Astrocyte of the cerebellum (primary cell): ENCODE data around the gene SMOC1.

Experiments used
- DNase-seq: peaks from one replicate; pipeline ENCODE4 v3.0.0-alpha.2; 2011; ENCODE audit warnings: low read depth
- H3K4me3 ChIP-seq: 2 replicates; pipeline ENCODE4 v1.5.1; 2011; ENCODE audit warnings: mild to moderate bottlenecking, low read depth, low read length, moderate library complexity
- CTCF ChIP-seq: IDR thresholded peaks from 2 replicates; pipeline ENCODE4 v1.5.1; 2012; ENCODE audit warnings: low read length, low read depth, moderate library complexity, mild to moderate bottlenecking; ENCODE audit errors: missing control alignments
- in situ Hi-C: cut with HindIII; loops from 2 replicates; pipeline ENCODE4 v1.10.0; 2017; ENCODE audit warnings: low sequenced_read_pairs

Gene SMOC1

GRCh38 chr14:69955855-69956845, 76.9 kb downstream of the SMOC1 start:
- in situ Hi-C loops, result no loop called here
- no peak for TF ChIP-seq CTCF
- no peak overlapping the region for H3K4me3 ChIP-seq
- no peak for DNase-seq

DNA sequence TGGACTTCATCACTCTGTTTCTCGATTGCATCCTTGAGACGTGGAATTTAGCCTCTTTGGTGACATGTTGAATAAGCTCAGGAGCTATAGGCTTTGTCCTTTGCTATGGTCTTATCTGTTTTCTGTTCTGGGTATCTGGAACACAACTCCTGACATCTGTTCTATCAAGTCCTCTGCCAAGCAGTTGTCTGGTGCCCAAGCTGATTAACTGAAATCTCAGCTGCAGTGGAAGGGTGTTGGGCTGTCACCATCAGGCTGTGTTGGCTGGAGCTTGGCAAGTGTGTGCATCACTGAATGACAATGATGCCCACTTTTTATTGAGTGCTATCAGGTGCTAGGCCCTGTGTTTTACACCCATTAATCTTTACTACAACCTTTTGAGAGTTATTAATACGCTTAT, 77.8 kb downstream of the SMOC1 start:
- no peak for TF ChIP-seq CTCF
- in situ Hi-C loops, result no loop called here
- no peak overlapping the region for H3K4me3 ChIP-seq
- DNase-seq, result no peak

GRCh38 chr14:69957986-69958385, 78.8 kb downstream of the SMOC1 start:
- in situ Hi-C loops, result no loop called here
- no peak overlapping the region for H3K4me3 ChIP-seq
- no peak for DNase-seq
- no peak for TF ChIP-seq CTCF

DNA sequence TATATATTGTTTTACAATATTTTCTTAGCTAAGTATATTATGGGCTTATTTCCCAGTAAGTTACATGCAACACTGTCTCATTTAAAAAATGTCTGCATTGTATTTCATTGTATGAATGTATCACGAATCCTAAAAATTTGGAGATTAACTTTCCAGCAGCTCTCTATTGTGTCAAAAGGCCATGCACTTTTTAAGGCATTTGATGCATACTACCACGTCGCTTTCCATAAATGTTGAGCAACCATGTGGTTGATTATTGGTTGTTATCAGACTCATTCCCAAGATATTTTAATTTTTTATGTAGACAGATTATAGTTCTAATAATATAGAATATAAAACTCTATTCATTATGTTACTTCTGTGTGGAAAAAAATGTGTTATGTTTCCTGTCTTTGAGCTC, 79.9 kb downstream of the SMOC1 start:
- DNase-seq, result no peak
- in situ Hi-C loops, result no loop called here
- TF ChIP-seq CTCF, result no peak
- no peak overlapping the region for H3K4me3 ChIP-seq

DNA sequence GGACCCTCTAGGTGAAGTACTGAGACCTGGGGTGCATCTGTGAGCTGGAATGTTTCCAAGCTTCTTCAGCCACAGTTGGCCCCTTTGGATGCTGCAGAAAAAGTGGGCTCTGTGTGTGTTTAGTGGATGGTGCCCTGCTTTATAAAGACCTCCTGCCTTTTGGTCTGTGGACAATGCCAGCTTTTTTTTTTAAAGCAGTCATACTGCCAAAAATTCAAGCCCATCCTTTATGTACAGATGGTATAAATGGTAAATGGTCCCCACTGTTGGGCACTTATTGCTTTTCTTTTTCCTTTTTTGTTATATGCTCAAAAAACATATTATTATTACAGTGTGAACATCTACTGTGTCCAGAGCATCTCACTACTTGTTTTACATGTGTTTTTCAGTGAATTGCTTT, 81.1 kb downstream of the SMOC1 start:
- no peak for TF ChIP-seq CTCF
- in situ Hi-C loops, result no loop called here
- no peak for DNase-seq
- no peak overlapping the region for H3K4me3 ChIP-seq

DNA sequence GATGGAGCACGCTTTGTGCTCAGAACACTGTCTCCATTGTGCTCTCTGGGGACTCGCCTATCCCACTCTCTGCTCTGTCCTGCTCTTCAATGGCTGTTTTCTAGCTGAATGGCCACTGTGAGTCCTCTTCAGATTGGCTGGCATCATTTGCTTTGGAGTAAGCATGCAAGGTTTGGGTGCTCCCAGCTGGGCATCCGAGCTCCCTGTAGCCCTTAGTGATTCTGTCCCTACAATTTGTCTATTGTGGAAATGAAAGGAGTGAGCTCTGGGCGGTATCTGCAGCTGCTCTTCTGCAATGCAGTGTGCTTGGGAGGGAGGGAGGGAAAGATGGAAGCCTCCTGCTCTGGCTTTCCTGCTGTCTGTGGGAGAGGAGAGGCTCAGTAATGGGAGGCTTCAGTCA, 84.8 kb downstream of the SMOC1 start:
- no peak for DNase-seq
- in situ Hi-C loops, result no loop called here
- H3K4me3 ChIP-seq, result no peak overlapping the region
- no peak for TF ChIP-seq CTCF
